K562 (cell line): Measurements from ENCODE around the gene TMEFF1. TPM values are rescaled to one million over a fixed set of nuclear protein-coding genes. Genes with fewer than 3 reads are reported as not detected.

Experiments
- ATF2 ChIP-seq: sonication (generic); formaldehyde crosslinking; IDR thresholded peaks from 2 replicates; pipeline ENCODE4 v1.8.1; 2022; ENCODE audit warnings: missing genetic modification reagents
- CREB3L1 ChIP-seq: fragments of 450-650 bp; IDR thresholded peaks from 2 replicates; pipeline ENCODE4 v1.6.1; 2014; ENCODE audit warnings: low read depth, mild to moderate bottlenecking, moderate library complexity, borderline replicate concordance
- EHMT2 ChIP-seq: fragments of 450-650 bp; IDR thresholded peaks from 2 replicates; pipeline ENCODE4 v1.6.1; 2018; ENCODE audit warnings: antibody characterized with exemption
- ESRRA ChIP-seq: fragments of 450-650 bp; IDR thresholded peaks from 2 replicates; pipeline ENCODE4 v1.6.1; 2014; ENCODE audit warnings: low read depth, mild to moderate bottlenecking, moderate library complexity, borderline replicate concordance
- EWSR1 ChIP-seq: fragments of 450-650 bp; IDR thresholded peaks from 2 replicates; pipeline ENCODE4 v1.6.1; 2018; ENCODE audit warnings: borderline replicate concordance, mild to moderate bottlenecking, low read depth, moderate library complexity; ENCODE audit not compliant: partially characterized antibody
- IRF1 ChIP-seq: sonication (generic); formaldehyde crosslinking; IDR thresholded peaks from 2 replicates; pipeline ENCODE4 v1.8.0; 2022; ENCODE audit warnings: missing genetic modification reagents, mild to moderate bottlenecking, borderline replicate concordance
- KAT7 ChIP-seq: sonication (generic); formaldehyde crosslinking; IDR thresholded peaks from 2 replicates; pipeline ENCODE4 v1.8.0; 2022; ENCODE audit warnings: missing genetic modification reagents, mild to moderate bottlenecking, borderline replicate concordance
- KDM2B ChIP-seq: fragments of 250-450 bp; sonication (Bioruptor Pico); IDR thresholded peaks from 2 replicates; pipeline ENCODE4 v1.8.0; 2021; ENCODE audit warnings: mild to moderate bottlenecking, moderate library complexity
- LEF1 ChIP-seq: fragments of 450-650 bp; IDR thresholded peaks from 2 replicates; pipeline ENCODE4 v1.6.1; 2016; ENCODE audit warnings: mild to moderate bottlenecking
- MED1 ChIP-seq: sonication (generic); formaldehyde crosslinking; IDR thresholded peaks from 2 replicates; pipeline ENCODE4 v1.8.1; 2023; ENCODE audit warnings: missing genetic modification reagents, borderline replicate concordance
- NEUROD1 ChIP-seq: fragments of 150-350 bp; IDR thresholded peaks from 2 replicates; pipeline ENCODE4 v1.6.1; 2014; ENCODE audit warnings: borderline replicate concordance, low read length, low read depth; ENCODE audit not compliant: partially characterized antibody
- NFRKB ChIP-seq: fragments of 450-650 bp; IDR thresholded peaks from 2 replicates; pipeline ENCODE4 v1.6.1; 2016; ENCODE audit warnings: low read depth
- NR2C1 ChIP-seq, 2 experiments: fragments of 450-650 bp; IDR thresholded peaks; 2 replicates each; pipeline ENCODE4 v1.6.1; 2017; ENCODE audit warnings: mild to moderate bottlenecking in 2 of 2, antibody characterized with exemption in 1 of 2, inconsistent platforms in 1 of 2, missing compliant biosample characterization in 1 of 2, missing genetic modification characterization in 1 of 2
- POLR3G ChIP-seq: IDR thresholded peaks from 2 replicates; pipeline ENCODE4 v1.6.1; 2011; ENCODE audit not compliant: insufficient read length, insufficient replicate concordance; ENCODE audit errors: extremely low read depth
- PURB ChIP-seq: sonication (generic); formaldehyde crosslinking; IDR thresholded peaks from 2 replicates; pipeline ENCODE4 v1.9.0; 2021; ENCODE audit warnings: low read depth, mild to moderate bottlenecking, missing genetic modification reagents
- RBM34 ChIP-seq: fragments of 200-400 bp; formaldehyde crosslinking; IDR thresholded peaks from 2 replicates; pipeline ENCODE4 v1.6.1; 2018; ENCODE audit warnings: low read length, borderline replicate concordance; ENCODE audit not compliant: insufficient read depth
- SAFB2 ChIP-seq: fragments of 200-400 bp; formaldehyde crosslinking; IDR thresholded peaks from 2 replicates; pipeline ENCODE4 v1.6.1; 2018; ENCODE audit warnings: borderline replicate concordance, low read length, low read depth, moderate library complexity; ENCODE audit not compliant: severe bottlenecking
- SMARCA5 ChIP-seq: fragments of 450-650 bp; IDR thresholded peaks from 2 replicates; pipeline ENCODE4 v1.6.1; 2016
- USF1 ChIP-seq: sonication (generic); formaldehyde crosslinking; IDR thresholded peaks from 2 replicates; pipeline ENCODE4 v1.9.0; 2022; ENCODE audit warnings: mild to moderate bottlenecking, missing genetic modification reagents
- ZKSCAN1 ChIP-seq: fragments of 150-350 bp; IDR thresholded peaks from 2 replicates; pipeline ENCODE4 v1.6.1; 2016; ENCODE audit warnings: low read depth, low read length
- ZNF23 ChIP-seq: fragments of 250-450 bp; sonication (Bioruptor Pico); IDR thresholded peaks from 2 replicates; pipeline ENCODE4 v1.4.0; 2020; ENCODE audit warnings: mild to moderate bottlenecking
- ZNF263 ChIP-seq: sonication (generic); formaldehyde crosslinking; IDR thresholded peaks from 2 replicates; pipeline ENCODE4 v1.8.0; 2022; ENCODE audit warnings: mild to moderate bottlenecking, missing genetic modification reagents, borderline replicate concordance
- ZNF3 ChIP-seq: fragments of 250-450 bp; sonication (Bioruptor Pico); IDR thresholded peaks from 2 replicates; pipeline ENCODE4 v1.5.0; 2021; ENCODE audit warnings: mild to moderate bottlenecking, moderate library complexity
- ZNF583 ChIP-seq: fragments of 250-450 bp; sonication (Bioruptor Pico); IDR thresholded peaks from 2 replicates; pipeline ENCODE4 v1.4.0; 2020
- ZNF707 ChIP-seq: fragments of 250-450 bp; sonication (Bioruptor Pico); conservative IDR thresholded peaks from 2 replicates; pipeline ENCODE4 v1.8.0; 2022; ENCODE audit warnings: inconsistent platforms, mild to moderate bottlenecking, moderate library complexity
- polyA plus RNA-seq, 8 experiments: library from polyadenylated mRNA; depleted of rRNA in 4 of 8; stranded (reverse) in 5 of 8; unstranded in 3 of 8; fragments of >200 nt; fragmentation: Nextera tagmentation in 2 of 8; fragmentation: Illumina TruSeq in 1 of 8; extraction: Ambion mirVana in 2 of 8; extraction: Trizol in 1 of 8; gene quantifications; 2 replicates each; pipeline versions ENCODE4 v1.2.1 to v1.2.3, GENCODE V29; 2011 to 2014; ENCODE audit warnings: inconsistent platforms in 1 of 8, missing spikeins in 1 of 8
- total RNA-seq, 7 experiments: library from RNA; depleted of rRNA in 6 of 7; stranded (reverse); fragments of >200 nt in 6 of 7; fragmentation: Illumina TruSeq in 2 of 7; extraction: Trizol in 2 of 7; gene quantifications; 2 replicates each; pipeline versions ENCODE4 v1.2.1 to v1.2.3, GENCODE V29; 2011 to 2021; ENCODE audit warnings: low replicate concordance in 1 of 7

TMEFF1 gene
- total and polyA plus RNA-seq, 9 of the 15 experiments (the other 6 are each of a cell fraction or from before 2014, with no cell fraction given): 0.07 to 1.1 (median 0.28) TPM; not detected in 2

- TF ChIP-seq NFRKB (peak; percentile 72), EWSR1 (no peak), IRF1 (no peak), NR2C1 (IDR thresholded peaks at IDR 0.05) (no peak), NR2C1 (tag; IDR thresholded peaks at IDR 0.05) (no peak), ZNF3 (CRISPR knock-in tag) (no peak), RBM34 (no peak), SMARCA5 (no peak), ESRRA (no peak; the same call in 1 of the 2 replicates), ATF2 (CRISPR knock-in tag) (no peak), USF1 (CRISPR knock-in tag) (no peak), ZKSCAN1 (no peak), KDM2B (no peak), ZNF707 (CRISPR knock-in tag) (no peak), CREB3L1 (no peak; the same call in 1 of the 2 replicates), SAFB2 (no peak), ZNF583 (CRISPR knock-in tag) (no peak), NEUROD1 (no peak), PURB (CRISPR knock-in tag) (no peak), ZNF263 (CRISPR knock-in tag) (no peak), EHMT2 (no peak), MED1 (CRISPR knock-in tag) (no peak), POLR3G (no peak), ZNF23 (CRISPR knock-in tag) (no peak), KAT7 (CRISPR knock-in tag) (0 out of 2 replicates have a peak, but pooled peaks have one; percentile 68), LEF1 (0 out of 2 replicates have a peak, but pooled peaks have one; percentile 45)
These were observed 46.2 kb upstream of the TMEFF1 start, which contains the start of gene MSANTD3 (continued) for GRCh38 chr9:100426530-100427365.
